CD14-positive monocyte (primary cell): Measurements from ENCODE around the gene NACC1. TPM values are rescaled to one million over a fixed set of nuclear protein-coding genes. Genes with fewer than 3 reads are reported as not detected.

ENCODE experiments used
- DNase-seq, 3 donors: peaks; one replicate each; pipeline ENCODE4 v3.0.0-alpha.2; 2011 to 2022
- H2AFZ ChIP-seq: 2 replicates; pipeline ENCODE4 v1.6.0; 2012; ENCODE audit warnings: mild to moderate bottlenecking, low read depth, low read length, inconsistent platforms; ENCODE audit not compliant: insufficient read depth, poor library complexity, severe bottlenecking
- H3K27ac ChIP-seq, 2 donors: 1 replicate in 1 of 2; 2 replicates in 1 of 2; pipeline ENCODE4 v1.5.1; 2012 to 2013; ENCODE audit warnings: low read length in 2 of 2, control low read depth in 1 of 2, inconsistent platforms in 1 of 2, low read depth in 1 of 2, mild to moderate bottlenecking in 1 of 2
- H3K27me3 ChIP-seq, 2 donors: one replicate each; pipeline versions ENCODE4 v1.6.0 to v1.6.1; 2011 to 2013; ENCODE audit warnings: low read length in 2 of 2; ENCODE audit not compliant: control insufficient read depth in 2 of 2, insufficient read depth in 2 of 2
- H3K36me3 ChIP-seq, 2 donors: replicated peaks in 1 of 2; 1 replicate in 1 of 2; 2 replicates in 1 of 2; pipeline versions ENCODE4 v1.5.1 to v1.6.1; 2012 to 2013; ENCODE audit warnings: low read length in 2 of 2, control low read depth in 1 of 2, inconsistent platforms in 1 of 2, mild to moderate bottlenecking in 1 of 2; ENCODE audit not compliant: insufficient read depth in 2 of 2, control insufficient read depth in 1 of 2
- H3K4me1 ChIP-seq, 2 donors: 1 replicate in 1 of 2; 2 replicates in 1 of 2; pipeline versions ENCODE4 v1.5.1 to v1.6.1; 2012 to 2013; ENCODE audit warnings: low read length in 2 of 2, control low read depth in 1 of 2, inconsistent platforms in 1 of 2, mild to moderate bottlenecking in 1 of 2, moderate library complexity in 1 of 2; ENCODE audit not compliant: insufficient read depth in 2 of 2, control insufficient read depth in 1 of 2
- H3K4me2 ChIP-seq: replicated peaks from 2 replicates; pipeline ENCODE3; 2012; ENCODE audit warnings: low read length, moderate library complexity, mild to moderate bottlenecking; ENCODE audit not compliant: poor library complexity, severe bottlenecking; ENCODE audit errors: extremely low read depth
- H3K4me3 ChIP-seq, 3 experiments: fragments of 200-600 bp in 1 of 3; sonication (generic) in 1 of 3; replicated peaks in 1 of 3; 1 replicate in 2 of 3; 2 replicates in 1 of 3; pipeline ENCODE4 v1.5.1; 2011 to 2013; ENCODE audit warnings: low read length in 3 of 3, mild to moderate bottlenecking in 3 of 3, control low read depth in 2 of 3, low read depth in 2 of 3, inconsistent platforms in 1 of 3, moderate library complexity in 1 of 3
- H3K79me2 ChIP-seq: 2 replicates; pipeline ENCODE4 v1.6.0; 2012; ENCODE audit warnings: mild to moderate bottlenecking, control low read depth, inconsistent platforms, low read length, moderate library complexity; ENCODE audit not compliant: insufficient read depth
- H3K9ac ChIP-seq: 2 replicates; pipeline ENCODE4 v1.6.0; 2017; ENCODE audit warnings: low read length, mild to moderate bottlenecking; ENCODE audit not compliant: insufficient read depth, poor library complexity, severe bottlenecking
- H3K9me3 ChIP-seq, 2 donors: replicated peaks in 1 of 2; 1 replicate in 1 of 2; 2 replicates in 1 of 2; pipeline versions ENCODE4 v1.5.1 to v1.6.1; 2012 to 2013; ENCODE audit warnings: low read length in 2 of 2, control low read depth in 1 of 2; ENCODE audit not compliant: control insufficient read depth in 1 of 2, insufficient read depth in 1 of 2
- H4K20me1 ChIP-seq: 2 replicates; pipeline ENCODE4 v1.6.0; 2012; ENCODE audit warnings: mild to moderate bottlenecking, low read length, control low read depth, moderate library complexity; ENCODE audit not compliant: insufficient read depth
- H3K27ac Mint-ChIP-seq, 7 donors: one replicate each; pipeline ENCODE4 v1.8.0; 2020; ENCODE audit warnings: mild to moderate bottlenecking in 7 of 7, mixed read lengths in 7 of 7, moderate library complexity in 6 of 7, inconsistent platforms in 2 of 7
- H3K27me3 Mint-ChIP-seq, 3 donors: one replicate each; pipeline ENCODE4 v1.8.0; 2021 to 2022; ENCODE audit warnings: low read depth in 3 of 3, mild to moderate bottlenecking in 3 of 3, mixed read lengths in 3 of 3, moderate library complexity in 3 of 3, inconsistent platforms in 1 of 3
- H3K36me3 Mint-ChIP-seq, 2 donors: one replicate each; pipeline ENCODE4 v1.8.0; 2020; ENCODE audit warnings: mixed read lengths in 2 of 2, inconsistent platforms in 1 of 2, mild to moderate bottlenecking in 1 of 2
- H3K4me1 Mint-ChIP-seq: one replicate; pipeline ENCODE4 v1.8.0; 2020; ENCODE audit warnings: mild to moderate bottlenecking, mixed read lengths
- H3K4me3 Mint-ChIP-seq, 2 donors: one replicate each; pipeline ENCODE4 v1.8.0; 2020; ENCODE audit warnings: mild to moderate bottlenecking in 2 of 2, mixed read lengths in 2 of 2, moderate library complexity in 1 of 2
- H3K9me3 Mint-ChIP-seq, 7 donors: one replicate each; pipeline ENCODE4 v1.8.0; 2020 to 2022; ENCODE audit warnings: mixed read lengths in 7 of 7, mild to moderate bottlenecking in 6 of 7, moderate library complexity in 6 of 7, inconsistent platforms in 2 of 7
- CTCF ChIP-seq: fragments of 200-600 bp; IDR thresholded peaks from one replicate; pipeline ENCODE4 v1.8.0; 2022; ENCODE audit warnings: antibody characterized with exemption, mild to moderate bottlenecking
- WGBS: methylation state at CpG from one replicate; pipeline ENCODE4 v1.1.5; 2013; ENCODE audit warnings: missing lambda C conversion rate; ENCODE audit not compliant: insufficient coverage; 5-methylcytosine and 5-hydroxymethylcytosine counted together
- intact Hi-C, 2 donors: fragments of 100-400 bp; cut with micrococcal nuclease; formaldehyde crosslinking; loops; one replicate each; pipeline versions ENCODE4 v1.15.0 to v1.15.1; 2023
- polyA plus RNA-seq, 3 donors: library from polyadenylated mRNA; depleted of rRNA in 1 of 3; unstranded in 2 of 3; stranded (reverse) in 1 of 3; fragments of 300-500 nt in 2 of 3; fragments of >200 nt in 1 of 3; fragmentation: Illumina TruSeq in 2 of 3; gene quantifications; 1 replicate in 2 of 3; 2 replicates in 1 of 3; pipeline ENCODE4 v1.2.3, GENCODE V29; 2012 to 2021

Gene NACC1
- polyA plus RNA-seq, 3 donors = 1.1 to 20.1 (median 2.2) TPM

- Mint-ChIP-seq H3K4me1 (peaks cover 55% of the 10 kb centered on the region), H3K27ac (peak overlapping the region; percentile 89 to 93 (median 92)), H3K9me3 (no peaks in the 10 kb centered on the region), H3K36me3 (peaks cover 8 to 12% of the 10 kb centered on the region in 2 donors), H3K4me3 (peak overlapping the region; percentile 87 to 97), H3K27me3 (peaks cover 0 to 1% (median 1%) of the 10 kb centered on the region in 3 donors)
- Histone ChIP-seq H3K9me3 (no peaks in the 10 kb centered on the region), H3K27me3 (no peaks in the 10 kb centered on the region), H3K79me2 (peaks cover 79% of the 10 kb centered on the region), H4K20me1 (peaks cover 27% of the 10 kb centered on the region), H3K27ac (peak overlapping the region; percentile 90 to 98), H3K4me3 (peak overlapping the region; percentile 51 to 92 (median 84)), H3K4me1 (peaks cover 65 to 80% of the 10 kb centered on the region in 2 donors), H3K36me3 (peaks cover 4 to 12% of the 10 kb centered on the region in 2 donors), H3K4me2 (peak overlapping the region; percentile 100), H2AFZ (peak overlapping the region; percentile 91), H3K9ac (peak overlapping the region; percentile 86)
- DNase-seq = no peak
- WGBS = under 1% methylated on average over 7 of the region's 7 CpGs
- intact Hi-C loops = loop anchor here (5.0 kb wide), 1 partner anchor 50 kb away; the partner anchor contains the start of genes IER2 (in 2 of the 2) and STX10 (in 2 of the 2)
- no peak for TF ChIP-seq CTCF
Observed at GRCh38 chr19:13102416-13102665, 15.7 kb upstream of the NACC1 start.

GRCh38 chr19:13102666-13103580 lies 15.1 kb upstream of the NACC1 start, which contains the start of gene LYL1:
LYL1 (minus strand) TSS chr19:13102858; CDS start chr19:13101171, 1,687 bp downstream.
- peak within 1 kb of the TSS; percentile 100 for H3K4me2 ChIP-seq
- H3K4me1 Mint-ChIP-seq = peaks cover 55% of the 10 kb centered on the region
- H3K4me3 Mint-ChIP-seq = peak within 1 kb of the TSS; percentile 87 to 97
- peak within 1 kb of the TSS; percentile 90 to 98 for H3K27ac ChIP-seq
- peaks cover 27% of the 10 kb centered on the region for H4K20me1 ChIP-seq
- peak within 1 kb of the TSS; percentile 91 for H2AFZ ChIP-seq
- peak; percentile 86 to 90 (median 89) for DNase-seq
- peaks cover 0 to 1% (median 1%) of the 10 kb centered on the region in 3 donors for H3K27me3 Mint-ChIP-seq
- WGBS = under 1% methylated on average over 40 of the region's 47 CpGs
- H3K27ac Mint-ChIP-seq = peak within 1 kb of the TSS; percentile 93 to 97 (median 96)
- no peaks in the 10 kb centered on the region for H3K9me3 ChIP-seq
- TF ChIP-seq CTCF = no peak
- H3K36me3 Mint-ChIP-seq = peaks cover 11 to 16% of the 10 kb centered on the region in 2 donors
- H3K36me3 ChIP-seq = peaks cover 8 to 17% of the 10 kb centered on the region in 2 donors
- H3K4me3 ChIP-seq = peak within 1 kb of the TSS; percentile 51 to 92 (median 84)
- peak within 1 kb of the TSS; percentile 86 for H3K9ac ChIP-seq
- intact Hi-C loops = loop anchor here (5.0 kb wide), 1 partner anchor 49 kb away; the partner anchor contains the start of genes IER2 (in 2 of the 2) and STX10 (in 2 of the 2)
- peaks cover 77% of the 10 kb centered on the region for H3K79me2 ChIP-seq
- H3K9me3 Mint-ChIP-seq = no peaks in the 10 kb centered on the region
- H3K4me1 ChIP-seq = peaks cover 65 to 79% of the 10 kb centered on the region in 2 donors
- no peaks in the 10 kb centered on the region for H3K27me3 ChIP-seq
